Body of pancreas (tissue), 4 donors: Measurements from ENCODE around the gene TIMM10.

ENCODE experiments used
- CTCF ChIP-seq, 7 experiments: fragments of 450-650 bp in 4 of 7; fragments of 200-600 bp in 3 of 7; sonication (generic) in 3 of 7; IDR thresholded peaks; one replicate each; pipeline ENCODE4 v1.5.1; 2016 to 2019; ENCODE audit warnings: antibody characterized with exemption in 7 of 7
- POLR2A ChIP-seq, 3 donors: fragments of 450-650 bp; IDR thresholded peaks; one replicate each; pipeline ENCODE4 v1.6.1; 2016; ENCODE audit warnings: antibody characterized with exemption in 3 of 3, mild to moderate bottlenecking in 2 of 3

- TF ChIP-seq CTCF (IDR thresholded peaks at IDR 0.05) = no peak
- TF ChIP-seq POLR2A (IDR thresholded peaks at IDR 0.05) = no peak
These were observed 39.9 kb downstream of the TIMM10 start for GRCh38 chr11:57490456-57491248.
